Ishikawa (cell line): ENCODE data around the gene ARPC1B.

Experiments
- CREB1 ChIP-seq: IDR thresholded peaks from 2 replicates; pipeline ENCODE4 v1.6.1; 2012; ENCODE audit warnings: low read depth
- EGR1 ChIP-seq: IDR thresholded peaks from 2 replicates; pipeline ENCODE4 v1.6.1; 2012
- EP300 ChIP-seq: IDR thresholded peaks from 2 replicates; pipeline ENCODE4 v1.6.1; 2012; ENCODE audit warnings: borderline replicate concordance
- RAD21 ChIP-seq: IDR thresholded peaks from 2 replicates; pipeline ENCODE4 v1.6.1; 2012; ENCODE audit warnings: low read depth
- YY1 ChIP-seq: IDR thresholded peaks from 2 replicates; pipeline ENCODE4 v1.6.1; 2012; ENCODE audit warnings: low read depth
- TF ChIP-seq, protein P1 (sequence below): IDR thresholded peaks from 2 replicates; pipeline ENCODE4 v1.6.1; 2012
- TF ChIP-seq, protein P2 (sequence below): IDR thresholded peaks from 2 replicates; pipeline ENCODE4 v1.6.1; 2012; ENCODE audit warnings: low read depth, mild to moderate bottlenecking

DNA sequence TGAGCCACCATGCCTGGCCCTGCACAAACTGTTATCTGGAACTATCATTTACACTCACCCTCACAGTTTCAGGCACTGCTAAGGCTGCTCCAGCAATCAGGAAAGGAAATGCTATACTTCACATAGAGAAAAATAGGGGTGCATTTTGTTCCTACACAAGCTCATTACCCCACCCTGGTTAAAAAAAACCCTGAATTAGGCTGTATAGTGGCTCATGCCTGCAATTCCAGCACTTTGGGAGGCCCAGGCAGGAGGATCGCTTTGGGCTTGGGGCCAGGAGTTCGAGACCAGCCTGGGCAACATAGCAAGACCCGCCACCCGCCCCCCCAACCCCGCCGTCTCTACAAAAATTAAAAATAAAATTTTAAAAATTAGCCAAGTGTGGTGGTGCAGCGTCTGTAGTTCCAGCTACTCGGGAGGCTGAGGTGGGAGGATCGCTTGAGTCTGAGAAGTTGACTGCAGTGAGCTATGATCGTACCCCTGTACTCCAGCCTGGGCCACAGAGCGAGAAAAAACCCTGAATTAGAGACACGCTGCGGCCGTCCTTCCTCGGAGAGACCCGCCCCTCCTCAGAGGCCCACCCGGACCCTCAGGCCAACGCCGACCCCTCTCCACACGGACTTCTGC, 63.5 kb downstream of the ARPC1B start:
- TF ChIP-seq, protein P1, sequence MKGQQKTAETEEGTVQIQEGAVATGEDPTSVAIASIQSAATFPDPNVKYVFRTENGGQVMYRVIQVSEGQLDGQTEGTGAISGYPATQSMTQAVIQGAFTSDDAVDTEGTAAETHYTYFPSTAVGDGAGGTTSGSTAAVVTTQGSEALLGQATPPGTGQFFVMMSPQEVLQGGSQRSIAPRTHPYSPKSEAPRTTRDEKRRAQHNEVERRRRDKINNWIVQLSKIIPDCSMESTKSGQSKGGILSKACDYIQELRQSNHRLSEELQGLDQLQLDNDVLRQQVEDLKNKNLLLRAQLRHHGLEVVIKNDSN: no peak
- TF ChIP-seq YY1 (no peak), EP300 (no peak), EGR1 (no peak), RAD21 (no peak), CREB1 (no peak)
- TF ChIP-seq, protein P2, sequence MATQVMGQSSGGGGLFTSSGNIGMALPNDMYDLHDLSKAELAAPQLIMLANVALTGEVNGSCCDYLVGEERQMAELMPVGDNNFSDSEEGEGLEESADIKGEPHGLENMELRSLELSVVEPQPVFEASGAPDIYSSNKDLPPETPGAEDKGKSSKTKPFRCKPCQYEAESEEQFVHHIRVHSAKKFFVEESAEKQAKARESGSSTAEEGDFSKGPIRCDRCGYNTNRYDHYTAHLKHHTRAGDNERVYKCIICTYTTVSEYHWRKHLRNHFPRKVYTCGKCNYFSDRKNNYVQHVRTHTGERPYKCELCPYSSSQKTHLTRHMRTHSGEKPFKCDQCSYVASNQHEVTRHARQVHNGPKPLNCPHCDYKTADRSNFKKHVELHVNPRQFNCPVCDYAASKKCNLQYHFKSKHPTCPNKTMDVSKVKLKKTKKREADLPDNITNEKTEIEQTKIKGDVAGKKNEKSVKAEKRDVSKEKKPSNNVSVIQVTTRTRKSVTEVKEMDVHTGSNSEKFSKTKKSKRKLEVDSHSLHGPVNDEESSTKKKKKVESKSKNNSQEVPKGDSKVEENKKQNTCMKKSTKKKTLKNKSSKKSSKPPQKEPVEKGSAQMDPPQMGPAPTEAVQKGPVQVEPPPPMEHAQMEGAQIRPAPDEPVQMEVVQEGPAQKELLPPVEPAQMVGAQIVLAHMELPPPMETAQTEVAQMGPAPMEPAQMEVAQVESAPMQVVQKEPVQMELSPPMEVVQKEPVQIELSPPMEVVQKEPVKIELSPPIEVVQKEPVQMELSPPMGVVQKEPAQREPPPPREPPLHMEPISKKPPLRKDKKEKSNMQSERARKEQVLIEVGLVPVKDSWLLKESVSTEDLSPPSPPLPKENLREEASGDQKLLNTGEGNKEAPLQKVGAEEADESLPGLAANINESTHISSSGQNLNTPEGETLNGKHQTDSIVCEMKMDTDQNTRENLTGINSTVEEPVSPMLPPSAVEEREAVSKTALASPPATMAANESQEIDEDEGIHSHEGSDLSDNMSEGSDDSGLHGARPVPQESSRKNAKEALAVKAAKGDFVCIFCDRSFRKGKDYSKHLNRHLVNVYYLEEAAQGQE: no peak
